Body of pancreas (tissue), 4 donors: ENCODE measurements around the gene CD4. TPM values are rescaled to one million over a fixed set of nuclear protein-coding genes. Genes with fewer than 3 reads are reported as not detected.
A peak's percentile ranks its signal among the peaks of the same experiment; 100 is the strongest.
"Not testable (repeated sequence)": the region's sequence is repeated elsewhere in the genome, so short reads cannot be mapped to it uniquely, and the experiment has no call there.

Source experiments
- ATAC-seq: fragments of 150-250 bp; one replicate; pipeline ENCODE4 v1.9.1; 2016
- DNase-seq, 4 donors: peaks; one replicate each; pipeline ENCODE4 v3.0.0-alpha.2; 2019
- H3K27ac ChIP-seq, 4 donors: fragments of 200-600 bp; sonication (generic); 1 replicate in 3 of 4; 2 replicates in 1 of 4; pipeline versions ENCODE4 v1.5.1 to v1.6.1; 2016 to 2019; ENCODE audit warnings: mild to moderate bottlenecking in 1 of 4, mixed read lengths in 1 of 4, moderate library complexity in 1 of 4
- H3K27me3 ChIP-seq, 2 donors: fragments of 200-600 bp; sonication (generic); one replicate each; pipeline ENCODE4 v1.6.0; 2016; ENCODE audit warnings: mild to moderate bottlenecking in 1 of 2
- H3K36me3 ChIP-seq, 2 donors: fragments of 200-600 bp; sonication (generic); replicated peaks in 1 of 2; 2 replicates each; pipeline ENCODE4 v1.5.1; 2016; ENCODE audit warnings: low read depth in 2 of 2; ENCODE audit not compliant: insufficient read depth in 1 of 2
- H3K4me1 ChIP-seq: fragments of 200-600 bp; sonication (generic); one replicate; pipeline ENCODE4 v1.6.0; 2016
- H3K4me3 ChIP-seq, 2 donors: fragments of 200-600 bp; sonication (generic); 1 replicate in 1 of 2; 2 replicates in 1 of 2; pipeline ENCODE4 v1.5.1; 2016 to 2019
- H3K9me3 ChIP-seq, 3 donors: fragments of 200-600 bp; sonication (generic); 1 replicate in 2 of 3; 2 replicates in 1 of 3; pipeline ENCODE4 v1.5.1; 2016
- CTCF ChIP-seq, 7 experiments: fragments of 450-650 bp in 4 of 7; fragments of 200-600 bp in 3 of 7; sonication (generic) in 3 of 7; IDR thresholded peaks; one replicate each; pipeline ENCODE4 v1.5.1; 2016 to 2019; ENCODE audit warnings: antibody characterized with exemption in 7 of 7
- POLR2A ChIP-seq, 3 donors: fragments of 450-650 bp; IDR thresholded peaks; one replicate each; pipeline ENCODE4 v1.6.1; 2016; ENCODE audit warnings: antibody characterized with exemption in 3 of 3, mild to moderate bottlenecking in 2 of 3
- WGBS, 2 donors: methylation state at CpG; one replicate each; pipeline ENCODE4 v1.1.5; 2017; 5-methylcytosine and 5-hydroxymethylcytosine counted together
- intact Hi-C: fragments of 100-400 bp; cut with DNase I; formaldehyde crosslinking; loops from one replicate; pipeline ENCODE4 v1.15.1; 2023
- total RNA-seq, 2 donors: library from RNA; depleted of rRNA; stranded (reverse); fragments of >200 nt; gene quantifications; one replicate each; pipeline ENCODE4 v1.1.0, GENCODE V29; 2016

The CD4 gene
- total RNA-seq, 2 donors from 2014 or later, result 3.0 to 5.2 TPM

GRCh38 chr12:6869049-6870021 is 80.0 kb downstream of the CD4 start:
- ATAC-seq (peak; percentile 25), DNase-seq (peak; percentile 86 to 90 (median 88))
- Histone ChIP-seq H3K9me3 (no peaks in the 10 kb centered on the region), H3K4me1 (peaks cover 47% of the 10 kb centered on the region), H3K27me3 (no peaks in the 10 kb centered on the region), H3K27ac (peak overlapping the region in 3 of 4 donors; percentile 20 to 96 (median 83)), H3K4me3 (no peak overlapping the region), H3K36me3 (peaks cover 0 to 4% of the 10 kb centered on the region in 2 donors)
- WGBS, 2 donors, result 23 to 27% methylated on average over 12 of the region's 12 CpGs
- TF ChIP-seq POLR2A (IDR thresholded peaks at IDR 0.05) (no peak), CTCF (IDR thresholded peaks at IDR 0.05) (peak; percentile 86 to 95 (median 92))
- intact Hi-C loops, result no loop called here

- ATAC-seq, H3K27ac ChIP-seq, DNase-seq, H3K4me3 ChIP-seq, H3K36me3 ChIP-seq, H3K9me3 ChIP-seq, intact Hi-C loops, H3K27me3 ChIP-seq: not testable (repeated sequence)
- WGBS, 2 donors, result 54% methylated on average over 4 of the region's 4 CpGs
- H3K4me1 ChIP-seq, result peaks cover 47% of the 10 kb centered on the region
Measured at GRCh38 chr12:6870304-6870703, 81.0 kb downstream of the CD4 start.

Other genes with a start within 250 kb of the CD4 start
- 10 to 100 TPM; 11.4 to 13.2 TPM for gene IFFO1, start 233.5 kb upstream of the CD4 start, total RNA-seq
- 10 to 100 TPM; 10.9 to 83.1 TPM for gene NOP2, start 221.2 kb upstream of the CD4 start, total RNA-seq
- 100 to 1,000 TPM; 114 to 122 TPM for gene CHD4, start 182.1 kb upstream of the CD4 start, total RNA-seq
- 1 to 10 TPM in 1 of 2 donors, under 1 TPM in 1; 0.66 to 3.6 TPM for gene LPAR5, start 153.6 kb upstream of the CD4 start, total RNA-seq
- gene ACRBP, start 142.1 kb upstream of the CD4 start, total RNA-seq, result 1 to 10 TPM in 1 of 2 donors, under 1 TPM in 1; 0.78 to 5.9 TPM
- gene ING4, start 126.4 kb upstream of the CD4 start, total RNA-seq, result 10 to 100 TPM; 23.3 to 39.9 TPM
- gene ZNF384, start 100.2 kb upstream of the CD4 start, total RNA-seq, result 10 to 100 TPM; 20.0 to 25.4 TPM
- gene PIANP, start 88.7 kb upstream of the CD4 start, total RNA-seq, result not detected
- gene COPS7A, start 65.5 kb upstream of the CD4 start, total RNA-seq, result 10 to 100 TPM; 20.2 to 27.7 TPM
- gene MLF2, start 36.4 kb upstream of the CD4 start, total RNA-seq, result 10 to 100 TPM; 59.4 to 76.5 TPM
- 100 to 1,000 TPM in 1 of 2 donors, 10 to 100 TPM in 1; 69.5 to 109 TPM for gene PTMS, start 23.2 kb upstream of the CD4 start, total RNA-seq
- gene LAG3, start 17.0 kb upstream of the CD4 start, total RNA-seq, result not detected
- under 1 TPM in 1 of 2 donors, not detected in 1; 0.78 TPM for gene GPR162, start 32.3 kb downstream of the CD4 start, total RNA-seq
- gene P3H3, start 38.9 kb downstream of the CD4 start, total RNA-seq, result 10 to 100 TPM; 17.6 to 43.2 TPM
- under 1 TPM; 0.33 to 0.52 TPM for gene GNB3, start 51.4 kb downstream of the CD4 start, total RNA-seq
- 1 to 10 TPM in 1 of 2 donors, under 1 TPM in 1; 0.52 to 2.3 TPM for gene CDCA3, start 61.8 kb downstream of the CD4 start, total RNA-seq
- gene USP5, start 62.6 kb downstream of the CD4 start, total RNA-seq, result 10 to 100 TPM; 18.2 to 60.6 TPM
- gene TPI1, start 78.0 kb downstream of the CD4 start, total RNA-seq, result 100 to 1,000 TPM; 134 to 152 TPM
- gene SPSB2, start 83.8 kb downstream of the CD4 start, total RNA-seq, result 10 to 100 TPM in 1 of 2 donors, 1 to 10 TPM in 1; 2.6 to 11.9 TPM
- gene LRRC23, start 115.3 kb downstream of the CD4 start, total RNA-seq, result 10 to 100 TPM in 1 of 2 donors, 1 to 10 TPM in 1; 7.0 to 21.1 TPM
- 10 to 100 TPM in 1 of 2 donors, 1 to 10 TPM in 1; 4.4 to 11.9 TPM for gene ENO2, start 125.1 kb downstream of the CD4 start, total RNA-seq
- 10 to 100 TPM; 36.1 to 86.7 TPM for gene ATN1, start 138.4 kb downstream of the CD4 start, total RNA-seq
- gene RNU7-1, start 154.3 kb downstream of the CD4 start, total RNA-seq, result not detected
- 100 to 1,000 TPM; 219 to 302 TPM for gene C12orf57, start 154.5 kb downstream of the CD4 start, total RNA-seq
- gene PTPN6, start 161.8 kb downstream of the CD4 start, total RNA-seq, result 10 to 100 TPM; 18.4 to 19.4 TPM
- gene PHB2, start 181.1 kb downstream of the CD4 start, total RNA-seq, result 100 to 1,000 TPM in 1 of 2 donors, 10 to 100 TPM in 1; 83.4 to 125 TPM
- 10 to 100 TPM in 1 of 2 donors, 1 to 10 TPM in 1; 8.3 to 15.5 TPM for gene EMG1, start 181.4 kb downstream of the CD4 start, total RNA-seq
- gene LPCAT3, start 228.9 kb downstream of the CD4 start, total RNA-seq, result 10 to 100 TPM; 21.5 to 39.6 TPM